A172 (cell line): ENCODE data around the gene DGCR2. TPM values are rescaled to one million over a fixed set of nuclear protein-coding genes. Genes with fewer than 3 reads are reported as not detected.
A peak's percentile ranks its signal among the peaks of the same experiment; 100 is the strongest.

Experiments
- DNase-seq: peaks from one replicate; pipeline ENCODE4 v3.0.0-alpha.2; 2015; ENCODE audit warnings: low spot score
- total RNA-seq: library from RNA; depleted of rRNA; stranded (reverse); fragments of >200 nt; shearing (Covaris generic); gene quantifications from 2 replicates; pipeline ENCODE4 v1.2.3, GENCODE V29; 2014

Gene DGCR2
- total RNA-seq, 1 experiment from 2014 or later, result 15.6 TPM

DNA sequence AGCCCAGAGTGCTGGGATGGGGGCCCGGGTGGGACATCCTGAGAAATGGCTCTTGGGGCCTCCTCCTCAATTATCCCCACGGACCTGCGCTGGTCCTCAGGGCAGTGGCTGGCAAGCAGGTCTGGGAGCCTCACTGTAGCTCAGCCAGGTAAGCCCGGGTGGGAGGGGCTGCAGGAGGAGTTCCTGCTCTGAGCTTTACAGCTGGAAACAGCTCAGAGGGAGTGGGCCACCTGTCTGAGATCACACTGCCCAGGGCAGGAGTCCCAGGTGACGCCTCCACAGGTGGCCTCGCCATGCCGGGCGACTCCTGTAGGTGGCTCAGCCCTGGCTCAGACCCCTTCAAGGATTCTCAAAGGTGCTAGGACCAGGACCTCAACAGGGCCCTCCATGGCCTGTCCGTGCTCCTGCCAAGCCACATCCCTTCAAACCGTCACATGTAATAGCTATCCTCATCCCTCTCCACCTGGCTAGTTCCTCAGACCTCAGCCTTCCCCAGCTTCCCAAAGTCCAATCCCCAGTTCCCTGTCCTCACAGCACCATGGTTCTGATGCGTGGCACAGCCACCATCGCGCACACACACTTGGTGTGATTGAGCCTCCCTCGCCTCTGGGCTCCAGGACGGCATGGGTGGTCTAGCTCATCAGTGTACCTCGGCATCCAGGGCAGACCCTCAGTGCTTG, 5.3 kb upstream of the DGCR2 start:
- DNase-seq, result no peak

DNA sequence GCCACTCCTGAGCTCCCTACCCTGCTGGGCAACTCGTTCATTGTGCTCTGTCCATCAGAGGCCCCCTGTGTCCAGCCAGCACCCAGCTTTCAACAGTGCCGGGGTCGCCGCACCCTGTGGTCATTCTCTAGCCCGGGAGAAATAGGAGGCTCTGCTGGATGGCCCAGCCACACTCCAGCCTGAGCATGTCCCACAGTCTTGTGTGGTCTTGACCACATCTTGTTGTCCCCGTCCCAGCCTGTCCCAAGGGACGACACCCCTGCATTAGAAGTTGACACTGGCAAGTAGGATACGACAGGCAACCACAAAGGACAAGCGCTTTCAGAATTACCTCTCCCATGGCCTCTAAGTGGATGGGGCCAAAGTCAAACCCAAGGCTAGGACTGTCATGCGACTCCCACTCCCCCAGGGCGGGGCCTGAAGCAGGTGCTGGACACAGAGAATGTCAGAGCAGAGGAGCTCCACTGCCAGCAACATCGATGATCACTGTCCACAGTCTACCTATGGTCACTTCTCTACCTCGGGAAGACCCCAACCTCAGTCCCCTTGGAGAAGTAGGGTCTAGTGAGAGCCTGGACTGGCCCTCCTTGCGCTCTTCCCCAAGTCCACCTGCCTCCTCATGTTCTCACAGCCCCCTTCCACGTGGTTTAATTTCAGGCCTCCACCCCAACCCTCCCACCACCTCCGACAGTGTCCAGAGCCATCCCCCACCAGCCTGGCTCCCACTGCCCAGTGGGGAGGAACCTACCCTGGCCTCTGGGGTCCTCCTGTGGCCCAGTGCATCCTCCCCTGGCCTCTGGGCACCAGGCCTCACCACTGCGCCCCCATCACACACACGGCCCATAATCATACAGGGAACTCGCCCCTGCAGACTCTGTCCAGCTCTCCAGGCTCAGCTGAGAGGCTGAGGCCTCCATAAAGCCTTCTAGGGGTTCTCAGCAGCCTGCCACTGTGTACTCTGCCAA, 4.4 kb upstream of the DGCR2 start:
- no peak for DNase-seq

DNA sequence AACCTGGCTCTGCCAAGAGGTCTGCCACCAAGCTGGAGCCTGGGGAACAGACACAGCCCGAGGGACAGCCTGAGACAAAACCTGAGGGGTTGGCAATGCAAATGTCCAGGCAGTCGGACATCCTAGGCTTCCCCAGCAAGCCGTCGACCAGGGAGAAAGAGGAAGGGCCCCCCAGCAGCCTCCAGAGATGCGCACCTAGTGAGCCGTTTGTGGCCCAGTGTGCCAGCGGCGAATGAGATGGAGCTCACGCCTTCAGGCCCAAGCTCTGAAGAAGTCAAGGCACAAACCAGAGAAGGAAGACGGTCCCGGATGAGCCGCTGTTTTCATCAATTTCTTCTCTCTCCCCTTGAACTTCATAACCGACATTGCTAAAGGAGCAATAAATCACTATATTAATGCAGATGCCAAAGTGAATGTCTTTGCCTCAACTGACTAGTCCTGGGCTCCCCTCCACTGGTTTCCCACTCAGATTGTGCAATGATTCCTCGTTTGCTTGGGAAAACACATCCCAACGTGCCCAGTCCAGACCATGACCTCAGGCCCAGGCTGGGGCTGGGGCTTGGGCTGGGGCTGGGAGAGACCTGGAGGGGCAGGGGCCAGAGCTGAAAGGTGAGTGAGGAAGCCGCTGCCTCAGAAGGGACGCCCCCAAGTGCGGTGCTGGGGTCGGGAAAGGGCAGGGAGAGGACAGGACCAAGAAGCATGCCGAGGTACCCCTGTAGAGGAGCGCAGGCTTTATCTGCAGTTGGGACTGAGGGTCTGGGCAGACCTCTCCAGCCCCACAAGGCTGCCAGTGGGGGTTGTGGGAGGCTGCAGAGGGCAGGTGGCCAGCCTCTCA, 3.5 kb upstream of the DGCR2 start:
- no peak for DNase-seq

DNA sequence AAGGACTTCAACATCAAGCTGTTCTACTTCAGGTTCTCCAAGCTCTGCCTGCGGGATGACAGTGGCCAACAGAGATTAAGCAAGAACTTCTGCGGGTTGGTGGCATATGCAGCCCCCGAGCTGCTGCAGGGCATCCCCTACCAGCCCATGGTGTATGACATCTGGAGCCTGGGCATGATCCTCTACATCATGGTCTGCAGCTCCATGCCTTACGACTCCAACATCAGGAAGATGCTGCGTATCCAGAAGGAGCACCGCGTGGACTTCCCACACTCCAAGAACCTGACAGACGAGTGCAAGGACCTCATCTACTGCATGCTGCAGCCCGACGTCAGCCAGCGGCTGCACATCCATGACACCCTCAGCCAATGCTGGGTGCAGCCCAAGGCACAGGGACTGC, 2.8 kb upstream of the DGCR2 start:
- DNase-seq, result no peak

DNA sequence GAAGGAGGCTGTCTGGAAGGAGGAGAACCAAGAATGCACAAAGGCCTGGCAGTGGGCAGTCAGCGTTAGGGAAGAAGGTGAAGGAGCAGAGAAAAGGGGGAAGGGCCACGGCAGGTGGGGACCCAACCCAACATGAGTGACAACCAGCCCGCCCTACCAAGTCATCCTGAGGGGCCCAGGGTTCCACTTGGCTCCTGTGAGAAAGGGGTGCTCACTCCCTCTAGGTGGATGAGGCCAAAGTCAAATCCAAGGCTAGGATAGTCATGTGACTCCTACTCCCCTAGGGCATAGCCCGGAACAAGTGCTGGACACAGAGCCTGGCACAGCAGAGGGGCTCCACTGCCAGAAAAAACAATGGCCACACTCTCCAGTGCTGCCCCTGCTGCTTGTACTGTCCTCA, 2.2 kb upstream of the DGCR2 start:
- no peak for DNase-seq

DNA sequence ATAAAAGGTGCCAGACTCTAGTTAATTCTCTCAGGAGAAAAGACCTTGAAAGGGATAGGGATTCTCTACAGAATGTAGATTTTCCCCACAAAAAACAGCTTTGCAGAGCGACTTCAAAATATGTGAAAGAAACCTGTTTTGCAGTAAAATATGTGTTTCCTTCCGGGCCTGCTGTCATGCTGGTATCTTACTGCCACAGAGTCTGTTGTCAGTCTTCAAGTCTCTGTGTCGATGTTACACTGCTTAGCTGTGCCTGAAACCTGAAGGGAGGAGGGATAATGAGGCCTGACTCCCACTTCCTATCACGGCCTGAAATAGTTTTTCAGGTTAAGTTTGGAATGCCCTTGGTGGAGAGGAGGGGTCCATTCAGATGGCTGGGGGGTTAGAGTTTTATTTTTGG, 1.7 kb upstream of the DGCR2 start:
- no peak for DNase-seq

DNA sequence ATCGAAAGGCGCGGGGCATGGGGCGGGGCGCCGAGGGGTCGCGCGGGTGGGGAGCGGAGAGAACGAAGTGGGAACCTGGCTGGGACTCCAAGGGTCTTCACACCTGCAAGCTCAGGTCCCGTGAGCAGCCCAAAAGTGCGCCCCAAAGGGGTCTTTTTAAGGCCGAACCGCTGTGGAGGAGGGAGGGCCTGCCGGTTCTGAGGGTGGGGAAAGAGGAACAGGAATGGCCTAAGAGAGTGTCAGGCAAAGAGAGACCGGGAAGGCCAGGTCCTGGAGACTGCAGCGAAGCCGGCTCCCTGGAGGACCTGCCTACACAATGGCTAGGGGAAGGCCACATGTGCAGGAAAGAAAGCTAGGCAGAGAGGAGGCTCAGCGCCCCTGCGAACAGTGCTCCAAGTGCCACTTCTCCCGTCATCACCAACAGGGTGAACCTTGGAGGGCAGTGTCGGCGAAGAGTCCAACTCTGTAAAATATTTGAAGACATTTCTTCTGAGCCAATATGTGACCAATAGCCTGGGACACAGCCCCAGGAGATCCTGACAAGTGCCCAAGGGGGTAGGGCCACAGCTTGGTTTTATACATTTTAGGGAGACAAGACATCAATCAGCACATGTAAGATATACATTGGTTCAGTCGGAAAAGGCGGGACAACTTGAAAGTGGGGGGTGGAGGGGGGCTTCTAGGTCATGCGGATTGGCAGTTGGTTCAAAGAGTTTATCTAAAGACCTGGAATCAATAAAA, 710 bp upstream of the DGCR2 start:
- no peak for DNase-seq

DNA sequence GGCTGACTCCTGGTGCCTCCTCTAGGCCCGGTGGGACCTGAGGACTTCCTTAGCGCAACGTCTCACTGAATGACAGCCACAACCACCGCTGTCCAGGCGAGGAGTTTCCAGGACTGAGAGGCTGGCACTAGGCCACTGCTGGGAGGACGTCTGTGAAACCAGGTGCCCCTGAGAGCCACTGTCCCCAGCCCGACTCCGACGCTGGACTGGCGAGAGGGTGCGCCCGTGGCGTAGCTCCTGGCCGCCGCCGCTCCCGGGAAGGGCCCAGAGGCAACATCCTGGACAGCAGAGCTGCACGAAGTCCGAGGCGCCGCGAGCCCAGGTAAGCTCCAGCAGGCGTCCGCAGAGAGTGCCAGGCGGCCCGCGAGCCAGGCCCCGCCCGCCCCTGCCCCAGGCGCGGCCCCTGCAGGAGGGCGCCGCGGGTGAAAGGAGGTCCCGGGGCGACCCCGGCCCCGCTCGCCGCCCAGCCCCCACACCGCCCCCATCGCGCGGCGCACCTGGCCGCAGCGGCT, 525 bp downstream of the DGCR2 start:
- DNase-seq, result no peak

DNA sequence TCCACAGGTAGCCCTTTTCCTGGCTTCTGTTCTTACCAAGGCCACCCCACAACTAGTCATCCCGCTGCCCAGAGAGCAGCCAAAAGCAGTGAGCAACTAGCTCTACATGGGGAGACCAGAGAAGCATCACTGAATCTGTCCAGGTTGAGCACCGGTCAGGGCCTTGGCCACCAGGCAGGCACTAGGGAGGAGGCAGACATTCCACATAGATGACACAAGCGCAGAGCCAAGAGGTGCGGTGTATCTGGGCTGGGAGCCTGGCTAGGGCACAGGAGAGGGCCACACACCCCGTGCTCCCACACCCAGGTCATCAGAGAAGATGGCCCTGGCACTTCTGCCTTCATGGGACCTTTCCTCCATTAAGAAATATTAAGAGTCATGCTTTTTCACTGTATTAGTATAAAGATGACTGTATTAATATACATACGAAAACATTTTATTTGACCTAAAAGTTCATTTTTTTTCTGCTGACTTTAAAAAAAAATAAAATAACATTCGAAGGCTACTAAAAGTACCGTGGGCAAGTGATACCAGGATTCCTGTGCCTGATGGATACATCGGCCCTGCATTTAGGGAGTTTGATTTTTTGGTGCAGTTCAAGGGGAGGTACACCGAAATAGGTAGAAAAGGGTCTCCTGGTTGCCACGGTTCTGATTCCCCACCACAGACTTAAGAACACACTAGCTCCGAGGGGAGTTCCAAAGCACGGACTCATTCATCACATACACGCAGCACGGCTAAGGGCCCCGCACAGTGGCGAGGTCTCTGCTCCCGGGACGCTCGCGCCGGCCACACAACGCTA, 1.2 kb downstream of the DGCR2 start:
- DNase-seq, result peak; percentile 58

DNA sequence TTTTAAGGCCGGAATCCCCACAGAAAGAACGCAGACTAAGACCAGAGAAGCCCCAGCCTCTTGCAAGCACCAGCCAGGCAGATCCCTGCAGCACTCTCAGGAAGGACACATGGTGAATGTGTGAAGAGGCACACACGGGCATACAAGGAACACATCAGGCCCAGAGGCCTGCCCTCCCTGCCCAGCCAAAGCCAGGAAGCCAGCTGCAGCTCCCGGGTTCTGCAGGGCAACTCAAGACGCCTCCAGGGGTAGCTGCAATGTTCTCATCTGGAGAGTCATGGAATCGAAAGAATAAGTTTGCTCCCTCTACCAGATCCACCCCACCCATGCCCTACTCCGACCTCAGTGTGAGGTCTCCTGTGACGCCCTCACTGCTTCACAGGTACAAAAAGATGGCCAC, 2.3 kb downstream of the DGCR2 start:
- DNase-seq, result no peak

DNA sequence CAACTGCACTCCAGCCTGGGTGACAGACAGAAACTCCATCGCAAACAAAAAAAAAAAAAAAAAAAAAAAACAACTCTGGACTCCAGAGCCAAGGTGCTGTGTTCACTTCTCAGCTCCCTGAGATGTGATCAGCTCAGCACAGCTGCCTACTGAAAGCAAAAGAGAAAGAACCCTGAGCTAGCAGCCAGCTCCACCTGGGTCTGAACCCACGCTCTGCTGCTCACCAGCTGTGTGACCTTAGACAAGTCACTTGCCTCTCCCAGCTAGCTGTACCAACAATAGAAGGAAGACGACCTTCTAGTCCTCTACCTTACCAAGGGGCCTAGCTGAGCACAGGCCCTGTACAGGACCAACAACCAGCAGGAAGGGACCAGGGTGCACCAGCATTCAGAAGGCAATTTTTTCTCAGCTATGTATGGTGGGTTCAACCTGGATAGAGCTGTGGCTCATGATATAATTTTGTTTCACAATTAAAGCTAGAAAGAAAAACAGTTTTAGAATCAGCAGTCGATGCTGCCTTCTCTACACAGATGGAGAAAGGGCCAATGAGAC, 3.8 kb downstream of the DGCR2 start:
- DNase-seq, result no peak

DNA sequence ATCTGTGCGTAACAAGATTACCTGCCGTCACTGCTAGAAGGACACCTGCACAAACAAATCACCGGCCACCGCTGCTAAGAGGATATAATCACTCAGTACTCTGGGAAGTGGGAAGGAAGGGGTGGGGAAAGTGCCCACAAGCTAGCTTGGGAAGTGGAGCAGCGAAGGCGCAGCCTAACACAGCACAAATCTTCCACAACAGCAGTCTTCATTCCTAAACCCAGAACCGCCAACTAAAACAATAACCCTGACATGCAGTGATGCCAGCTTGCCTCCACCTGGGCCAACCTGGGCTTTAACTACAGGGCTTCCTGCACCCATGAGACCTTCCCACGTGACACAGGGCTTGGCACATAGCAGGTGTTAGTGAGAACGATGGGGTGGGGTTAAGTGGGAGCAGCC, 5.1 kb downstream of the DGCR2 start:
- no peak for DNase-seq

DNA sequence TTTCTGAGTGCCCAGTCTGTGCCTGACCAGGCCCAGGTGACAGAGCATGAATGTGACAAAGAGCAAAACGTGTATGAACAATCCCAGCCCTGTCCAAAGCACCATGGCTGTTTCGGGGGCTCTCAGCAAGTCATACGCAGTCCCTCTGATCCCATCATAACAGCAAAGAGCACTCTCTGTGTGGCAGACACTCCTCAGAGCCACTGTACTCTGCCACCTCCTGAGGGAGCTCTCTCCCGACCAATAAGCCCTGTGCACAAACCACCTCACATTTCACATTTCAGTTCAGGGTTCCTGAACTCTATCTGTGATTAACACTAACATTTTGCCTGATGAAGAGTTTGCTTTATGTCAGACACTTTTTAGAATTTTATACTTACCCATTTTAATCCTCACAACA, 6.6 kb downstream of the DGCR2 start:
- no peak for DNase-seq

DNA sequence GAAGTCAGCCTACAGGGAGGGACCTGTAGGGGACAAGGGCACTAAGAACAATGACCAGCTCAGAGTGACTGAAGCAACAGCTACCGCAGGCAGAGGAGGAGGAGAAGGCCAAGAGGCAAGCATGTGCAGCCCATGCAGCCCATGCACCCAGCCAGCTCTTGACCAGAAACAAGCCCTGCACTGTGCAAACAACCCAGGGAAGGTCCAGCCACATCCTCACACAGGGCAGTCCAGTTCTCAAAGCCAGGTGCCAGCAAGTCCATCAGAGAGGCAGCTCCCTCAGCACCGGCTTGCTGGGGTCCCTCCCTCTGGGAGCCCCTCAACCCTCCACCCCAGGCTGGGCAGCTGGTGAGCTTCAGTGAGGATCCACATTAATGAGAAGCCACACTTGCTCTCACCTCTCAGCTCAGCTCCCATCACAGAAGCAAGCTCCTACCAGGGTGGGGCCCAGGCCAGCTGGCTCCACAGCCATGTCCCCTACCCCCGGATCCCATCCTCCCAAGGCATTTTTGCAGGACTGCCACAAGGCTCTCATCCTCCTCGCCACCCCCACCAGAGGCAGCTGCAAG, 7.1 kb downstream of the DGCR2 start:
- DNase-seq, result no peak

DNA sequence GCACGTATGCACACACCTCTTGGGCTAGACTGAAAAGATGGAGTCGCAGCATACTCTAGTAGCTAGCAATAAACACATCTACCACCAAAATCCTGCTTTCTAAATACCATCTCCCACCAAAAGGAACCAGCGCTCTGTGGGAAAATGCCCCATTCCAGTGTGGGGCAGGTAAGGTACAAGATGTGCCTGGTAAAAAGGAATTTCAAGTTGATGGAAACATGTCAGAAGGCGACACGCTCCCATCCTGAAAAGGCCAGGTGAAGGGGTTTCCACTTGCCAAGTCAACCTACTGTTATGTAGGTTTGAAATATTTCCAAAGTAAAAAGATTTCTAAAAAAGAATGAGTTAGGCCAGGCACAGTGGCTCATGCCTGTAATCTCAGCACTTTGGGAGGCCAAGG, 8.8 kb downstream of the DGCR2 start:
- DNase-seq, result no peak

DNA sequence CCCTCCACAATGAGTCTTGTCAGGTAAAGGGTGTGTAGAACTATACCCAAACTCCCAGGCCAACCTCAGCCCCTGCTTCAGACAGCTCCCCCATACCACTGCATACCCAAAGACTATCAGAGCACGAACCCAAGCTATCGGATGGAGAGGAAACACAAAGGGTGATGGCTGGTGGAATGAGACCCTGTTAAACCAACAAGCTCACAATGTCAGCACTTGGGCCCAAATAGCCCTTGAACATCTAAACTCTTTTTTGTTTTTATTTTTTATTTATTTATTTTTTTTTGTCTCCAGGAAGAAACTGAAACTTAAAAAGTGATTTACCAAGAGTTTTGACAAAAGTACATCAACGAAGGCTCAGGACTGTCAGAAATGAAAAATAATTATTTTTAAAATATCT, 10.6 kb downstream of the DGCR2 start:
- DNase-seq, result no peak

DNA sequence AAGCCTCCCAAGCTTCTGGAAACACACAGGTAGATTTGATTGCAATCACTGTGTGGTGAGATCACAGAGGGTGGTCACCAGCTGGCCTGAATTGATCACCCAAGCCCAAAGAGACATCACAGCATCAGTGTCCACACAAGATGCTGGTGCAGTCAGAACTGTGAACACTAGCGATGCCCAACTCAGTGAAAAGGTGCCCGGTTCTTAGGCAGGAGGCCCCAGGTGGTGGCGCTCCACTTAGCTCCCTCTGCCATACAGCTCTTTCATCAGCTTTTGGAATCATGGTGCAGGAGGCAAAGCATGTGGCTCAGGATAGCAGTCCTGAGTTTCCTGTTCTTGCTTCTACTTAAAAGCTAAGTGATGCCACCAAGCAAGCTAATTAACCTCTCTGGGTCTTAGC, 11.1 kb downstream of the DGCR2 start:
- no peak for DNase-seq

DNA sequence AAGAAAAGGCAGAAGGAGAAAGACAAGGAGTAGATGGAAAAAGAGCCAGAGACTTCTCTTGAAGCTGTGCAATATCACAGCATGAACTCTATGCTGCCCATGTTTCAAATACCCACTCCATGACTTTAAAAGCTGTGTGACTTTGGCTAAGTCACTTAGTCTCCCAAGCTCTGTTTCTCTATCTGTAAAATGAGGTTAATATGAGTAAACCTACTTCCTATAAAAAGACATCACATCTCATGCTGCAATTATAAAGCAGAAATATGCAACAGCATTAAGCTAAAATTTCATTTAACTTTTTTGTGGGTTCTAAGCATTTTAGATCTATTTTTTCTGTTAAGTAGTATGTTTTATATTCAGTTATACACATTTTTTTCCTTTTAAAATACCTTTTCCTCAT, 11.6 kb downstream of the DGCR2 start:
- no peak for DNase-seq

DNA sequence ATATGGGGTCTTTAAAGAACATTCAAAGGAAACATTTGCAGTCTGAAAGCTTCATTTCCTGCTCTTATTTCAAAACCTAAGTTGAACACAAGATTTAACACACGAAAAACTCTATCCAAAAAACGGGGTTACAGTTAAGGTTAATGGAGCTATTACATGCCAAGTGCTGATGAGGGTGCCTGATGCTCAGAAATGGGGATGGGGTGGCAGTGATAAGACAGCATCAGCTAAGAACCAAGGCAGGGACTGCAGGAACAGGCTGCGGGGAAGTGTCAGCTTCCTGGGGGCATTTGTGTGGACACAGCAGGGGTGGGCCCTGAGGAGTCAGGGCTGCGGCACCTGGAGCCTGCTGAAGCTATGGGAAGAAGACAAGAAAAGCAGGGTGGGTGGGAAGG, 12.2 kb downstream of the DGCR2 start:
- DNase-seq, result no peak
